ENCODE results near the gene AGBL5.

The AGBL5 gene

GRCh38 chr2:27025281-27025800, 26.1 kb upstream of the AGBL5 start:
- H3K36me3 ChIP-seq (ENCODE audit: control insufficient read depth, insufficient read depth, low read length, severe bottlenecking): peaks cover 53% of the 10 kb centered on the region
- H3K4me3 ChIP-seq (ENCODE audit: low read length): no peak overlapping the region
- no peaks in the 10 kb centered on the region for H3K27me3 ChIP-seq (replicated peaks; ENCODE audit: control insufficient read depth, insufficient read depth, low read length)
- H3K9me3 ChIP-seq (ENCODE audit: control insufficient read depth, low read length): no peaks in the 10 kb centered on the region
- H3K9ac ChIP-seq (ENCODE audit: low read length): no peak overlapping the region
- no peak for DNase-seq (ENCODE audit: low read depth)
- H3K4me1 ChIP-seq (ENCODE audit: control insufficient read depth, insufficient read depth, low read length): peaks cover 25% of the 10 kb centered on the region

- no peak overlapping the region for H3K4me3 ChIP-seq (ENCODE audit: low read length)
- H3K4me1 ChIP-seq (ENCODE audit: control insufficient read depth, insufficient read depth, low read length): peaks cover 19% of the 10 kb centered on the region
- H3K9ac ChIP-seq (ENCODE audit: low read length): no peak overlapping the region
- H3K27me3 ChIP-seq (replicated peaks; ENCODE audit: control insufficient read depth, insufficient read depth, low read length): no peaks in the 10 kb centered on the region
- H3K36me3 ChIP-seq (ENCODE audit: control insufficient read depth, insufficient read depth, low read length, severe bottlenecking): peaks cover 55% of the 10 kb centered on the region
- no peaks in the 10 kb centered on the region for H3K9me3 ChIP-seq (ENCODE audit: control insufficient read depth, low read length)
- DNase-seq (ENCODE audit: low read depth): no peak
Observed at GRCh38 chr2:27025861-27026851, 25.3 kb upstream of the AGBL5 start.

GRCh38 chr2:27027211-27027651, 24.2 kb upstream of the AGBL5 start:
- Histone ChIP-seq H3K9ac (ENCODE audit: low read length) (no peak overlapping the region), H3K36me3 (ENCODE audit: control insufficient read depth, insufficient read depth, low read length, severe bottlenecking) (peaks cover 52% of the 10 kb centered on the region)
- no peak for DNase-seq (ENCODE audit: low read depth)

GRCh38 chr2:27029051-27029450, 22.4 kb upstream of the AGBL5 start:
- Histone ChIP-seq H3K4me3 (ENCODE audit: low read length) (no peak overlapping the region), H3K36me3 (ENCODE audit: control insufficient read depth, insufficient read depth, low read length, severe bottlenecking) (peaks cover 34% of the 10 kb centered on the region), H3K9me3 (ENCODE audit: control insufficient read depth, low read length) (no peaks in the 10 kb centered on the region), H3K27me3 (replicated peaks; ENCODE audit: control insufficient read depth, insufficient read depth, low read length) (no peaks in the 10 kb centered on the region), H3K4me1 (ENCODE audit: control insufficient read depth, insufficient read depth, low read length) (peaks cover 18% of the 10 kb centered on the region), H3K9ac (ENCODE audit: low read length) (no peak overlapping the region)
- no peak for DNase-seq (ENCODE audit: low read depth)

More at GRCh38 chr2:27027211-27027651, 24.2 kb upstream of the AGBL5 start:
- peaks cover 15% of the 10 kb centered on the region for H3K4me1 ChIP-seq (ENCODE audit: control insufficient read depth, insufficient read depth, low read length)
- no peak overlapping the region for H3K4me3 ChIP-seq (ENCODE audit: low read length)
- no peaks in the 10 kb centered on the region for H3K27me3 ChIP-seq (replicated peaks; ENCODE audit: control insufficient read depth, insufficient read depth, low read length)
- H3K9me3 ChIP-seq (ENCODE audit: control insufficient read depth, low read length): no peaks in the 10 kb centered on the region

- H3K36me3 ChIP-seq (ENCODE audit: control insufficient read depth, insufficient read depth, low read length, severe bottlenecking): peaks cover 39% of the 10 kb centered on the region
- H3K4me3 ChIP-seq (ENCODE audit: low read length): peak within 1 kb of the TSS; percentile 99
- H3K9ac ChIP-seq (ENCODE audit: low read length): peak within 1 kb of the TSS; percentile 98
- H3K9me3 ChIP-seq (ENCODE audit: control insufficient read depth, low read length): no peaks in the 10 kb centered on the region
- no peaks in the 10 kb centered on the region for H3K27me3 ChIP-seq (replicated peaks; ENCODE audit: control insufficient read depth, insufficient read depth, low read length)
- peak; percentile 93 for DNase-seq (ENCODE audit: low read depth)
- H3K4me1 ChIP-seq (ENCODE audit: control insufficient read depth, insufficient read depth, low read length): peaks cover 33% of the 10 kb centered on the region
Observed at GRCh38 chr2:27032495-27033252, 18.8 kb upstream of the AGBL5 start, which contains the start of gene TMEM214. TSS of gene TMEM214 (plus strand) at chr2:27032965. CDS start at chr2:27033016, 51 bp downstream.

GRCh38 chr2:27033253-27033852, 18.1 kb upstream of the AGBL5 start:
- peaks cover 41% of the 10 kb centered on the region for H3K36me3 ChIP-seq (ENCODE audit: control insufficient read depth, insufficient read depth, low read length, severe bottlenecking)
- H3K9me3 ChIP-seq (ENCODE audit: control insufficient read depth, low read length): no peaks in the 10 kb centered on the region
- H3K4me3 ChIP-seq (ENCODE audit: low read length): peak overlapping the region; percentile 99
- peak overlapping the region; percentile 98 for H3K9ac ChIP-seq (ENCODE audit: low read length)
- peak; percentile 22 for DNase-seq (ENCODE audit: low read depth)
- no peaks in the 10 kb centered on the region for H3K27me3 ChIP-seq (replicated peaks; ENCODE audit: control insufficient read depth, insufficient read depth, low read length)
- H3K4me1 ChIP-seq (ENCODE audit: control insufficient read depth, insufficient read depth, low read length): peaks cover 33% of the 10 kb centered on the region

GRCh38 chr2:27038012-27038411, 13.5 kb upstream of the AGBL5 start:
- peaks cover 20% of the 10 kb centered on the region for H3K4me1 ChIP-seq (ENCODE audit: control insufficient read depth, insufficient read depth, low read length)
- H3K36me3 ChIP-seq (ENCODE audit: control insufficient read depth, insufficient read depth, low read length, severe bottlenecking): peaks cover 82% of the 10 kb centered on the region
- H3K27me3 ChIP-seq (replicated peaks; ENCODE audit: control insufficient read depth, insufficient read depth, low read length): no peaks in the 10 kb centered on the region
- no peak for DNase-seq (ENCODE audit: low read depth)
- no peak overlapping the region for H3K4me3 ChIP-seq (ENCODE audit: low read length)
- H3K9ac ChIP-seq (ENCODE audit: low read length): no peak overlapping the region
- no peaks in the 10 kb centered on the region for H3K9me3 ChIP-seq (ENCODE audit: control insufficient read depth, low read length)

- DNase-seq (ENCODE audit: low read depth): no peak
- no peaks in the 10 kb centered on the region for H3K9me3 ChIP-seq (ENCODE audit: control insufficient read depth, low read length)
- H3K27me3 ChIP-seq (replicated peaks; ENCODE audit: control insufficient read depth, insufficient read depth, low read length): no peaks in the 10 kb centered on the region
- H3K4me1 ChIP-seq (ENCODE audit: control insufficient read depth, insufficient read depth, low read length): peaks cover 18% of the 10 kb centered on the region
- H3K4me3 ChIP-seq (ENCODE audit: low read length): no peak overlapping the region
- H3K36me3 ChIP-seq (ENCODE audit: control insufficient read depth, insufficient read depth, low read length, severe bottlenecking): peaks cover 82% of the 10 kb centered on the region
- H3K9ac ChIP-seq (ENCODE audit: low read length): no peak overlapping the region
Observed at GRCh38 chr2:27038631-27039339, 12.7 kb upstream of the AGBL5 start.

GRCh38 chr2:27039426-27039825, 12.0 kb upstream of the AGBL5 start:
- peaks cover 12% of the 10 kb centered on the region for H3K4me1 ChIP-seq (ENCODE audit: control insufficient read depth, insufficient read depth, low read length)
- H3K9me3 ChIP-seq (ENCODE audit: control insufficient read depth, low read length): no peaks in the 10 kb centered on the region
- peaks cover 82% of the 10 kb centered on the region for H3K36me3 ChIP-seq (ENCODE audit: control insufficient read depth, insufficient read depth, low read length, severe bottlenecking)
- DNase-seq (ENCODE audit: low read depth): no peak
- H3K27me3 ChIP-seq (replicated peaks; ENCODE audit: control insufficient read depth, insufficient read depth, low read length): no peaks in the 10 kb centered on the region
- no peak overlapping the region for H3K9ac ChIP-seq (ENCODE audit: low read length)
- H3K4me3 ChIP-seq (ENCODE audit: low read length): no peak overlapping the region

GRCh38 chr2:27039871-27040270, 11.6 kb upstream of the AGBL5 start:
- no peak overlapping the region for H3K9ac ChIP-seq (ENCODE audit: low read length)
- H3K36me3 ChIP-seq (ENCODE audit: control insufficient read depth, insufficient read depth, low read length, severe bottlenecking): peaks cover 80% of the 10 kb centered on the region
- H3K9me3 ChIP-seq (ENCODE audit: control insufficient read depth, low read length): no peaks in the 10 kb centered on the region
- no peaks in the 10 kb centered on the region for H3K27me3 ChIP-seq (replicated peaks; ENCODE audit: control insufficient read depth, insufficient read depth, low read length)
- H3K4me3 ChIP-seq (ENCODE audit: low read length): no peak overlapping the region
- DNase-seq (ENCODE audit: low read depth): no peak
- peaks cover 10% of the 10 kb centered on the region for H3K4me1 ChIP-seq (ENCODE audit: control insufficient read depth, insufficient read depth, low read length)
